ENCODE data around the gene ZNF32. TPM values are rescaled to one million over a fixed set of nuclear protein-coding genes. Genes with fewer than 3 reads are reported as not detected.

The ZNF32 gene
- polyA plus RNA-seq, 3 donors: 58.1 to 69.5 (median 60.6) TPM

DNA sequence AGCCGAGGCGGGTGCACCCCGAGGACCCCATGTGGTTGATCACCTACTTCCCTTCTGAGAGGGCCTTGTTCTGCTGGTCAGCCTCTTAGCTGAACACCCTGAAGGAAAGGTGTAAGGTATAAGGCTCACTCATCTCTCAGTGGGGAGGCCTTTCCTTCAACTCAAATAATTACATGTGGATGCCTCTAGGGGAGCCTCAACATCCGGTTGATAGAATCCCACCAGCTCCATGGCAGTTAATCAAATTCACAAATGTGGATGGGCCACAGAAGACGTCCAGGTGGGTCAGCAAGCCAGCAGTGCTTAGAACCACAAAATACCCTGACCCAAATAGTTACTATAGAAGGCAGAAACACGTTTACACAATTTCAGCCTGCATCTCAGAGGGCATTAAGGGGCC, 37.7 kb upstream of the ZNF32 start:
- DNase-seq (ENCODE audit: extremely low read depth in 1 of 11, low read depth in 9 of 11, low spot score in 4 of 11): no peak

DNA sequence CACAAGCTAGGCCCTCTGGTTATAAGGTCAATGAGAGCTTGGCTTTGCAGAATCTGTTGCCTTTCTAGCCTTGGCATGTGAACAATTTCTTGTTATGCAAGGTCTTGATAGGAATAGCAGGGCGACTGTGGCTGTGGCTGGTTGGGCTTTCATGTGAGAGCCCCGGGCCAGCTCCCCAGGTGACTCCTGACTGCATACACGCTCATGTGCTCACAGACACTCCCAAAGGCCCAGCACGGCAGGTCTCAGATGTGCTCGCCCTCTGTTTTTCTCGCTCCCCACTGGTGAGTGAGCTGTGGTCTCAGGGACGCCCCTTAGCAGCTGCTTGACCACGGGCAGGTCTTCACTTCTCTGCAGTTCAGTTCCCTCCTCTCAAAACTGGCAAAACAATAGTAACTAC, 37.1 kb upstream of the ZNF32 start:
- DNase-seq (ENCODE audit: extremely low read depth in 1 of 11, low read depth in 9 of 11, low spot score in 4 of 11): no peak

- no peak for DNase-seq (ENCODE audit: extremely low read depth in 1 of 11, low read depth in 9 of 11, low spot score in 4 of 11)
Measured at GRCh38 chr10:43684292-43684559, 35.5 kb upstream of the ZNF32 start.

DNA sequence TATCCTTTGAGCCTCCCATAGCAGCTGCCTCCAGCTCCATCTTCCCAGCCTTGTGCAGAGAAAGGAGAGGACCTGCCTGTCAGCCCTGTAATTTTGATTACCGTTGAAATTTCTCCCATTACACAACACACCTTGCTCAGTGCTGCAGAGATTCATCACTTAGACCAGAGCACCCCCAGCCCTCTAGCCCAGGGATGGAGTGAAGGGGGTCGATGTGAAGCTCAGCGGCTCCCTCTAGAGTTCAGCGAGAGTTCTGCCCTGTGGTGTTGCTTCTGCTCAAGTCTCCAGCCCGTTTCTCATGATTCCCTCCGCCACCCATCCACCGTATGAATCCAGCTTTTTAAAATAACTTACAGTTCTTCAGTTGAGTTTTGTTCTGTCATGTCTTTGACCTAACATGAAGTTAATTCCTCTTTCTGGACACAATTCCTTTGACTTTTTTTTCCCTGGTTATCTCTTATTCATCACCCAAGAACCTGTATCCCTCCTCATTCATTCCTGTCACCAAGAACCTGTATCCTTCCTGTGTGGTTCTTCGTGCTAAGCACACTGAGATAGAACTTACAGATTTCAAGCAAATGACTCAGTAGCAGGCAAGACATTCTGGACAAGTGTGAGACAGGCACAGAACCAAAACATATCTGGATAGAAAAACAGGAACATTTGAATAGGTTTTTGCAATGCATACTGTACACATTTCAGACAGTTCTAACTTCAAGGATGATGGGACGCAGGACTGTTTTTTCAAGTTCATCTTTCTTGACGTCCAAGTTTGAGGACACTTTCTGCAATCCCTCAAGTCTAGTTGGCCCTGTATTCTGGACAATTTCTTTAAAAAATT, 35.0 kb upstream of the ZNF32 start:
- DNase-seq (ENCODE audit: extremely low read depth in 1 of 11, low read depth in 9 of 11, low spot score in 4 of 11): no peak

DNA sequence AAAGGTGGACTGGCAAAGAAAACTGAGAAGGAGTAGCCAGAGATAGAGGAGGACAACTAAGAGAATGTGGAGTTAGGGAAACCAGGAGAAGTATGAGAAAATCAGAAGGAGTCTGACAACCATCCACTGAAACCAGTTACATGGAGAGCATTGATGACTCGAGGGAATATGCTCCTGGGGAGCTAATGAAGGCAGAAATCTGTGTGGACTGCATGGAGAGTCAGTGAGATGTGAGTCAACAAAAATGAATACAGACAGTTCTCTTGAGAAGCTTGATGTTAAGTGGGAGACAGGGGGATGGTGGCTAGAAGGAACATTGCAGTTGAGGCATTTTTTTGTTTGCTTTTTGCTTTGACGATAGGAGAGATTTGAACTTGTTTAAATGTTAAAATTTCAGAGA, 34.3 kb upstream of the ZNF32 start:
- no peak for DNase-seq (ENCODE audit: extremely low read depth in 1 of 11, low read depth in 9 of 11, low spot score in 4 of 11)

- DNase-seq (ENCODE audit: extremely low read depth in 1 of 11, low read depth in 9 of 11, low spot score in 4 of 11): no peak
Measured at GRCh38 chr10:43681721-43682120, 33.0 kb upstream of the ZNF32 start.

GRCh38 chr10:43681220-43681619, 32.5 kb upstream of the ZNF32 start:
- DNase-seq (ENCODE audit: extremely low read depth in 1 of 11, low read depth in 9 of 11, low spot score in 4 of 11): no peak

- no peak for DNase-seq (ENCODE audit: extremely low read depth in 1 of 11, low read depth in 9 of 11, low spot score in 4 of 11)
Measured at GRCh38 chr10:43680035-43680434, 31.4 kb upstream of the ZNF32 start.

DNA sequence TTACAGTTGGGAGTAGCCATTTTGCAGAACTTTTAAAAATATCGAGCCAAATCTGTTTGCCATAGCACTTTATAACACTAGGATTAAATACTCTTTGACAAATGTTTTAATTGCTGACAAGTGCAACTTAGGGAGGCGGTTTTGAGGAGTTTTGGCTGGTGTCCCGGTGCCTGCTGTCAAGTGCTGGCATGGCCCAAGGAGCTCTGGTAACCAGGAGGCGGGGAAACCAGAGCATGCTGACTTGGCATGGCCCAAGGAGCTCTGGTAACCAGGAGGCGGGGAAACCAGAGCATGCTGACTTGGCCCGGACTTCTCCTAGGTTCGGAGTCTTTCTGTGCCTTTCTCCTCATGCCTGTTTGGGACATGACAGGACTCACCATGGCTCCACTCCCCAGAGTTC, 30.8 kb upstream of the ZNF32 start:
- no peak for DNase-seq (ENCODE audit: extremely low read depth in 1 of 11, low read depth in 9 of 11, low spot score in 4 of 11)

- DNase-seq (ENCODE audit: extremely low read depth in 1 of 11, low read depth in 9 of 11, low spot score in 4 of 11): no peak
Measured at GRCh38 chr10:43678654-43679053, 30.0 kb upstream of the ZNF32 start.

DNA sequence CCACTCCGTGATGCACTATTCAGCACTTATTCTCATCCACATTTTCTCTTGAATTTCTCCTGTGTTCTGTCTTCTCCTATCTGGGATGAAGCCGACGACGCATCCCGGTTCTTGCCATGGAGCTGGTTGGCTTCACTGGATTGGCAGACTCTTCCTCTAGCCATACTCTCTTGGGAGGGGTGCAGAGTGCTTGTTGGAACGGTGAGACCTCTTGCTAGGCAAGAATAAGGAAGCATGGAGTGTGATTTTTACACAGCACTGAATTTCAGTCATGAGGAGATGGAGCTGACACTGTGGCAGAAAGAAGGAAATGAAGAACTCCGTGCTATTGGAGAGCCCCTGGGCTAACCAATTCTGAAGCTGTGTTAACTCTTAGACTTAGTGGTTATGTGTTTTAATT, 28.2 kb upstream of the ZNF32 start:
- DNase-seq (ENCODE audit: extremely low read depth in 1 of 11, low read depth in 9 of 11, low spot score in 4 of 11): no peak

- DNase-seq (ENCODE audit: extremely low read depth in 1 of 11, low read depth in 9 of 11, low spot score in 4 of 11): no peak
Measured at GRCh38 chr10:43676331-43676730, 27.6 kb upstream of the ZNF32 start.

DNA sequence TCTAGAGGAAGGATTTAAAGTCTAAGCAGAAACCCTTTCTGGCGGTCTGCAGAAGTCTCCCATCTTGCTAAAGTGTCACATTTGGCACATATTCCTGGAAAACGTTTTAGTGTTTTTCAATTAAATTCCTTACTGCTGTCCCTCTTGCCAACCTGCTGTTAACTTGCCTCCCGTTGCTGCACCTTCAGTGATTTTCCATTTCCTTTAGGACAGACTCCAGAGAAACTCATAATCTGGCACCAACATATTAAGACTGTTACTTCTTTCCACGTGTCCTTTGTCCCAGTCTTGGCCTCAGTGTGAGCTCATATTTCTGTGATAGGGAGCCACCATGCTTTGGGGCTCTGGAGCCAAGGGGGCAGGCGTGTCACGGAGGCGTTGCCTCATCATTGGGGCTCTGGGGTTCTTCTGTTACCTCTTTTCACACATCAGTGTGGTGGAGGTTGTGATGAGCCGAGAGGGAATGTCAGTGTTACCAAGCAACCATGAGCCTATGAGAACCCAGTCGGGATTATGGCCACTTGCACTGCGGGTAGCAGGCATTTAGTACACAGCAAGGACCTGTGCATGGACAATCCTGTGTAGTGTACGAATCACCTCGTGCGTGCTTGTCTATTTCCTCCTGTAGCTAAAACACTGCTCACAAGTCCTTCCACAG, 26.0 kb upstream of the ZNF32 start:
- DNase-seq (ENCODE audit: extremely low read depth in 1 of 11, low read depth in 9 of 11, low spot score in 4 of 11): no peak

DNA sequence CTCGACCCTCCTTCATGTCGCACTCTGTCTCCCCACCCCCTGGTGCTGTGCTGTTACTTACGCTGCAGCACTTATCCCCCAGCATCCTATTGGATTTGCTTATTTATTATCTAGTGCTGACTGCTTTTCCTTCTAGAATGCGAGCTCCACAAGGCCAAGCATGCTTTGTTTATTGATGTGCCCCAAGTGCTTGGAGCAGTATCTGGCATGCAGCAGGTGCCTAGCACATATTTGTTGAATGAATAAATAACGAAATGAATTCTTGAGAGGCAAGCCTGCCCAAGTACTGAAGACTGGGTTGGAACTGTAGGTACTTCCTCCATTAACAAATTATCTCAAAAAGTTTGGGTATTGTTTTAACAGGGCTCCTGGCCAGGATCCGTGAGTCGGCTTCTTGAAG, 24.8 kb upstream of the ZNF32 start:
- no peak for DNase-seq (ENCODE audit: extremely low read depth in 1 of 11, low read depth in 9 of 11, low spot score in 4 of 11)

- DNase-seq (ENCODE audit: extremely low read depth in 1 of 11, low read depth in 9 of 11, low spot score in 4 of 11): peak in 5 of 11 donors; percentile 54 to 85 (median 78)
Measured at GRCh38 chr10:43671659-43672531, 23.2 kb upstream of the ZNF32 start.

DNA sequence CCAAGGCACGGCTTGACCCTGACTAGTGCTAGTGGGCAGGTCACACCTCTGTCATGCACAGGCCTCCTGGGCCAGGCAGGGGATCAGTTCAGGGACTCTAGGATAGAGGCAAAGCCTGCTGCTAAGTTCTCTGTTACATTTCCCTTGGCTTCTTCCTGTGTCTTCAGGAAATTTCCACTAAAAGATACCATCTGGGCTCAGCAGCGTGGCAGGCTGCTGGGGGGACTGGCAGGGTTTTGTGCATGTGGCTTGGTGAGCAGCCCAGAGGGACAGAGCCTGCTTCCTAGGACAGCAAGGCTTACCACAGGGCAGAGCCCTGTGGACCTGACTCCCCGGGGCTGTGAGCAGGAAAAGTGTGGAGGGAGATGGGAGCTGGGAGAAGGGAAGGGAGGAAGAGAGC, 20.7 kb upstream of the ZNF32 start:
- DNase-seq (ENCODE audit: extremely low read depth in 1 of 11, low read depth in 9 of 11, low spot score in 4 of 11): no peak

GRCh38 chr10:43667761-43668386, 19.2 kb upstream of the ZNF32 start:
- DNase-seq (ENCODE audit: extremely low read depth in 1 of 11, low read depth in 9 of 11, low spot score in 4 of 11): peak in 5 of 11 donors; percentile 15 to 32 (median 28)

- DNase-seq (ENCODE audit: extremely low read depth in 1 of 11, low read depth in 9 of 11, low spot score in 4 of 11): peak in 5 of 11 donors; percentile 39 to 46 (median 43)
Measured at GRCh38 chr10:43667317-43667731, 18.6 kb upstream of the ZNF32 start.

DNA sequence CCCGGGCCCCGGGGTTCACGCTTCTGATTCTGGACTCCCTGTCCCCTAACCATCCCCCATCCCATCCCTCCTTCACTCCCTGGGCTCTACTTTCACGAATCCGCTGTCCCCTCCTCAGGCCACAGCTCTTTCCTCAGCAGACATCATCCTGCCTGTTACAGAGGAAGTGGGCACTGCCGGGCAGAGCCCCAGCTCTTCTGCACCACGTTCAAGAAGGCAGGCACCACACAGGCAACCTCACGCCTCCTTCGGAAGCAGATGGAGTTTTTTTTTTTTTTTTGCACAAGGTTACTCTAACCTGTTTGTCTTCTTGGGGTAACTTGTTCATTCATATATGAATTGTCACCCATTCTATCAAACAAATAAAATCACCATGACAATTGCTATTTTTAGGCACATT, 17.9 kb upstream of the ZNF32 start:
- DNase-seq (ENCODE audit: extremely low read depth in 1 of 11, low read depth in 9 of 11, low spot score in 4 of 11): no peak

DNA sequence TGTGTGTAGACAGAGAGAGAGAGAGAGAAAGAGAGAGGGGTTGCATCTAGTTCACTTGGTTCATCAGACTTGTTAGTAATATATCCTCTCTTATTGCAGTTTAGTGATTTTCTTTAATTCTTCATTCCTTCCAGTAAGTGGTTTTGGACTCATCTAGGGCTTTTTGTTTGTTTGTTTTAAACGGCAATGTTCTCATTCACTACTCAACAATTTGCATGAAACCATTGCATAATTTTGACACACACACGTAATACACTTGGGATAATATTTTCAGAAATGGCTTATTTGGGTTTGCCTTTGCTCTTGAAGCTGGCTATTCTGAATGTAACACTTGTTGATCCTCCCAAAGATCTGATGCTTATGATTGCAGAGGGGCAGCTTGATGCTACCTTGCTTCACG, 16.4 kb upstream of the ZNF32 start:
- no peak for DNase-seq (ENCODE audit: extremely low read depth in 1 of 11, low read depth in 9 of 11, low spot score in 4 of 11)
